Tongue (tissue), 2 donors: ENCODE measurements around the gene HOOK2. TPM values are rescaled to one million over a fixed set of nuclear protein-coding genes. Genes with fewer than 3 reads are reported as not detected.

Source experiments
- DNase-seq: peaks from one replicate; pipeline ENCODE4 v3.0.0-alpha.2; 2015
- total RNA-seq: library from RNA; depleted of rRNA; stranded (reverse); fragments of >200 nt; gene quantifications from one replicate; pipeline ENCODE4 v1.2.3, GENCODE V29; 2014

The HOOK2 gene
- total RNA-seq, 1 donor from 2014 or later: 68.5 TPM

DNA sequence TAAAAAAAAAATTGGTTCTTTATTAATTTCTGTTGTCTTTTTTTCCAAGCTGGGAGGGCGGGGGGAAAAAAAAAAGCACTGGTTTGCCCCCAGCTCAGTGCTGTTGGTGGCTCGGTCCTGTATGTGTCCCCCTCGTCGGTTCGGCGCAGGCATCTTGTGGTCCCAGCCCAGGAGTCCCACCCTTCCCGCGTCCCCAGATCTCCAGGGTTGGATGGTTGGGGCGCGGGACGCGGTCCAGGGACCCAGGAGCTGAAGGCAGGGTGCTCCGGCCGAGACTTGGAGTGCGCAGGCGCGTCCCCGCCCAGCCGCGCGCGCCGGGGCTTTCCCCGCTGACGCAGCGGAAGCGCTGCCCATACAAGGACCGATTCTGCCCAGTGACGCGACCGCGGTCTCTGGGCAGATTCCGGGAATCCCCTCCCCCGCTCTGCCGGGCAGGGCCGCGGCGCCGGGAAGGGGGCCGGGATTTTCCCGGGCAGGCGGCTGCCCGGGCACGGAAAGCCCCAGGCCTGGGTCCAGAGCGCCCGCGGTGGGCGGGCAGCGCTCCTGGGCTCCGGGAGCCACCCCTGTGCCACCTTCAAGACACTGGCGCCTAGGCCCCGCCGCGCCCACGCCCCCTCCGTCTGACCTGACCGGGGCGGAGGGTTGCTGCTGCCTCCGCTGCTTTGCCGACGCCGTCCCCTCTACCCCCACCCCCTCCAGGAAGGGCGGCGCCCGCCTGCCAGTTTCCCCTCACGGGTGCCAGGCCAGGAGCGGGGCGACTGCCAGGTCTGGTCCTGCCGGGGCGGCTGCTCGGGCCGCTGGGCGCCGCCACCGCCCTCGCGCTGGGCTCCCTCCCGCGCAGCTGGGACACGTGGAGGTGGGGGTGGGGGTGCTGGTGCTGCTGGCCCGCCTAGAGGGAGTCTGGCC, 18.2 kb upstream of the HOOK2 start:
- DNase-seq: peak; percentile 97

DNA sequence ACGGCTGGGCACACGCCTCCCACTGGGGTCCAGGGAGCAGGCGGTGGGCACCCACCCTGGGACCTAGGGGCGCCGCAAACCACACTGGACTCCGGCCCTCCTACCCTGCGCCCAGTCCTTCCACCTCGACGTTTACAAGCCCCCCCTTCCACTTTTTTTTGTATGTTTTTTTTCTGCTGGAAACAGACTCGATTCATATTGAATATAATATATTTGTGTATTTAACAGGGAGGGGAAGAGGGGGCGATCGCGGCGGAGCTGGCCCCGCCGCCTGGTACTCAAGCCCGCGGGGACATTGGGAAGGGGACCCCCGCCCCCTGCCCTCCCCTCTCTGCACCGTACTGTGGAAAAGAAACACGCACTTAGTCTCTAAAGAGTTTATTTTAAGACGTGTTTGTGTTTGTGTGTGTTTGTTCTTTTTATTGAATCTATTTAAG, 17.5 kb upstream of the HOOK2 start:
- DNase-seq: no peak

DNA sequence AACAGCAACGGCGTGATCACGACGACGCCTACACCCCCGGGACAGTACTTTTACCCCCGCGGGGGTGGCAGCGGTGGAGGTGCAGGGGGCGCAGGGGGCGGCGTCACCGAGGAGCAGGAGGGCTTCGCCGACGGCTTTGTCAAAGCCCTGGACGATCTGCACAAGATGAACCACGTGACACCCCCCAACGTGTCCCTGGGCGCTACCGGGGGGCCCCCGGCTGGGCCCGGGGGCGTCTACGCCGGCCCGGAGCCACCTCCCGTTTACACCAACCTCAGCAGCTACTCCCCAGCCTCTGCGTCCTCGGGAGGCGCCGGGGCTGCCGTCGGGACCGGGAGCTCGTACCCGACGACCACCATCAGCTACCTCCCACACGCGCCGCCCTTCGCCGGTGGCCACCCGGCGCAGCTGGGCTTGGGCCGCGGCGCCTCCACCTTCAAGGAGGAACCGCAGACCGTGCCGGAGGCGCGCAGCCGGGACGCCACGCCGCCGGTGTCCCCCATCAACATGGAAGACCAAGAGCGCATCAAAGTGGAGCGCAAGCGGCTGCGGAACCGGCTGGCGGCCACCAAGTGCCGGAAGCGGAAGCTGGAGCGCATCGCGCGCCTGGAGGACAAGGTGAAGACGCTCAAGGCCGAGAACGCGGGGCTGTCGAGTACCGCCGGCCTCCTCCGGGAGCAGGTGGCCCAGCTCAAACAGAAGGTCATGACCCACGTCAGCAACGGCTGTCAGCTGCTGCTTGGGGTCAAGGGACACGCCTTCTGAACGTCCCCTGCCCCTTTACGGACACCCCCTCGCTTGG, 16.9 kb upstream of the HOOK2 start:
- peak; percentile 73 for DNase-seq

DNA sequence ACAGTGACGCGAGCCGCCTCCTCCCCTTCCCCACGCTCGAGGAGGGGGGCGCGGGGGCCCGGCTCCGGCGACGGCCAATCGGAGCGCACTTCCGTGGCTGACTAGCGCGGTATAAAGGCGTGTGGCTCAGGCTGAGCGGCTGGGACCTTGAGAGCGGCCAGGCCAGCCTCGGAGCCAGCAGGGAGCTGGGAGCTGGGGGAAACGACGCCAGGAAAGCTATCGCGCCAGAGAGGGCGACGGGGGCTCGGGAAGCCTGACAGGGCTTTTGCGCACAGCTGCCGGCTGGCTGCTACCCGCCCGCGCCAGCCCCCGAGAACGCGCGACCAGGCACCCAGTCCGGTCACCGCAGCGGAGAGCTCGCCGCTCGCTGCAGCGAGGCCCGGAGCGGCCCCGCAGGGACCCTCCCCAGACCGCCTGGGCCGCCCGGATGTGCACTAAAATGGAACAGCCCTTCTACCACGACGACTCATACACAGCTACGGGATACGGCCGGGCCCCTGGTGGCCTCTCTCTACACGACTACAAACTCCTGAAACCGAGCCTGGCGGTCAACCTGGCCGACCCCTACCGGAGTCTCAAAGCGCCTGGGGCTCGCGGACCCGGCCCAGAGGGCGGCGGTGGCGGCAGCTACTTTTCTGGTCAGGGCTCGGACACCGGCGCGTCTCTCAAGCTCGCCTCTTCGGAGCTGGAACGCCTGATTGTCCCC, 16.1 kb upstream of the HOOK2 start, which contains the start of gene JUNB:
TSS of gene JUNB (plus strand) at position 142 of the 706 bp plus-strand sequence. CDS start at position 428, 286 bp downstream.
- peak; percentile 98 for DNase-seq

DNA sequence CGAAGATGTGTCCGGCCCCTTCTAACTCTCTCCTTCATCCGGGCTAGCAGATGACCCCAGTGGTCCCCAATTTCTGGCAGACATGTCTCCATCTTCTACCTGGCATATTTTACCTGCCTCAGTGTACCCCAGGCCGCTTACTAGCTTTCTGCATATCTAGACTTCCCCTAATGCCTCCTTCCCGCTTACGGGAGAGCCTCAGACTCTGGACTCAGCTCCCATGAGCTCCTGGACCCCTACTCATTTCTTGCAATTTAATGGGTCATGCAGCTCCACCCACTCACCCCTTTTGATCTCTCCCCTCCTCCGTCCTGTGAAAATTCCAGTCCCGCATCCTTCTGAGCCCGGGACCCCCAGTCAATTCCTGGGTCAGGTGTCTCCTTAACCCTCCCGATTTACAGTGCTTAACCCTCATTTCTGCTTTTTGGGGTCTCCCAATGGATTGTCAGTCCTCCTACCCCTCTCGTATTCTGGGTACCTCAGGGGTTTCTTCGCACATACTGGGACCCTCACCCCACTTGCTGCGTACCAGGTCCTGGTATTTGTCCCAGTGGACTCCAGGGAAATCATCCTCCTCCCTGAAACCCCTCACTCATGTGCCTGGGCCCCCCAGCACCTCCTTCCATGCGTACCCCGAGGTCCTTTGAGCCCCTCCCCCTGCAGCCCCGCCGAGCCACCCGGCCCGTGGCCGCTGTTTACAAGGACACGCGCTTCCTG, 15.4 kb upstream of the HOOK2 start:
- DNase-seq: no peak

DNA sequence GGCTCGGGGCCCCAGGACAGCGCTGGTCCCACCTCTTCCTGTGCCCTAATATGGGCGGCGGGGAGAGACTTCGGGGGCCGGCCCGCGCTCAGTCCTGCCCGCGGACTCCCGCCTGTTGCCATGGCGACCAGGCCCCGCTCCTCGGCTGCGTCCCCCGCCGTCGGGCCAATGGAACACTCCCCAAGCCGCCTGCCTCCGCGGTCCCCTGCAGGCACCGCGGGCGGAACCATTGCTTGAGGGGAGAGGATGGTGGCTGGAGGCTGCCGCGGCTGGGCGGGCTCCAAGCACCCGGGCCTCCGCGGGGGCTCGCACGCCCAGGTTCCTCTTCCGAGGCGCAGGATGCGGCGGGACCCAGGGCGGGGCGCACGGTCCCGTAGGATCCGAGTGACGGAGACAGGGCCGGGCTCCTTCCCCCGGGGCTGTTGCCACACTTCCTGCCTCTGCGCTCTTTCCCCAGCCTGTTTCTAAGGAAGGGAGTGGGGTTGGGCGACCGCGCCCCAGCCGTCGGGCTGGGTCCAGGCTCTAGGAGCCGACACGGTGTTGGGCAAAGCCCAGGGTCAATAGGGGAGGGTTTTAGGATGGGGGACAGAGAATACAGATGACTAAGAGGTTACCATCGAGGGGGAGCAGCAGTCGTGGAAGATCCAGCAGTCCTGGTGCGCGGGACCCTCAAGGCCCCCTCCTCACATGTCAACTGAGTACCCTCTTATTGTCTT, 14.7 kb upstream of the HOOK2 start:
- DNase-seq: peak; percentile 98

DNA sequence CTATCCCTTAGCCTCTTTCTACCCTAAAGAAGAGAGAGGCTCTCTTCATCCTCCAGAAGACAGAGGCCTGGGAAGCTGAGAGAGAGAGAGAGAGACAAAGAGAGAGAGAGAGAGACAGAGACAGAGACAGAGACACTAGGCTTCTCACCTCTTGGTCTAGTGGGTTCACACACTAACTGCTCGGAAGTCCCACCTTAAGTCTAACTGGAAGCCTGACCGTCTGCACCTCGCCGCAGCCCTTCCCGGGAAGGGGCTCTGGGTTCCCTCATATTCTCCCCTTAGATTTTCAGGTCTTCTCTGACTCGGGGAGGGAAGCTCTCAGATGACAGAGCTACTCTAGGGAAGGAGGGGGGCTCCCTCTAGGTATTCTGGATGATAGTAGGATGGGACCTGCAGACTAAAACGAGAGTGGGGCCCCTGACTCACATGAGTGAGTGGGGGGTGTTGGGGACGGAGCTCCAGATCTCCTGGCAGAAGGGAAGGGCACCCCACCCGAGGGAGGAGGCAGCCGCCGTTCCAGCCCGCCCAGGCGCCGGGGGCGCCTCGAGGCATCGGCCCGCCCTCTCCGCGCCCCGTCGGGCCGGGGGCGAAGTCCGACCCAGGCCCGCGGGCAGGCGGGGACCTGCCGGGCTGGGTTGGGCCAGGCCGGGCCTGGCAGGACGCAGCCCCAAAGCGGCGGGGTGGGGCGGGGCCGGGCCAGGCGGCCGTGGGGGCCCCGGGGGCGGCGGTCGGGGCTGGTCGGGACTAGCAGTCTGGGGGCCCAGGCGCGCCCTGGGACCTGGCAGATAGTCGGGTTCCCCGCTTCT, 13.9 kb upstream of the HOOK2 start:
- peak; percentile 61 for DNase-seq

DNA sequence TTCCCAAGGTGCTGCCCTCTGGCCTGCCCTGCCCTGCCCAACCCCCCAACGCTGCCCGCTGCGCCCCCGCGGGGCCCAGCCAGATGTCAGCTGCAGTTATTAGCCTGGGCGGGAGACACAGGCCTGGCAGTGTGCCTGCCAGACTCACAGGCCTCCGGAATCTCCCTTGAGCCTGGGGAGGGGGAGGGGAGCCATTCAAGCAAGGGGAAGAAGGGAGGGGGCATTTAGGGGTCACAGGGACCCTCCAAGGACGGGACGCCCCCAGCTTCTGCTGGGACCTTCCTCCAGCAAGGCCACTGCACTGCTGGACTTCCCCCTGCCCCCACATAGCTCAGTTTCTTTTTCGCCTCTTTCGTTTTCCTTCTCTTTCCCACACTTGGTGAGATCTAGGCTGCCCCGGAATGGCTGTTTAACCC, 13.3 kb upstream of the HOOK2 start:
- DNase-seq: peak; percentile 95

DNA sequence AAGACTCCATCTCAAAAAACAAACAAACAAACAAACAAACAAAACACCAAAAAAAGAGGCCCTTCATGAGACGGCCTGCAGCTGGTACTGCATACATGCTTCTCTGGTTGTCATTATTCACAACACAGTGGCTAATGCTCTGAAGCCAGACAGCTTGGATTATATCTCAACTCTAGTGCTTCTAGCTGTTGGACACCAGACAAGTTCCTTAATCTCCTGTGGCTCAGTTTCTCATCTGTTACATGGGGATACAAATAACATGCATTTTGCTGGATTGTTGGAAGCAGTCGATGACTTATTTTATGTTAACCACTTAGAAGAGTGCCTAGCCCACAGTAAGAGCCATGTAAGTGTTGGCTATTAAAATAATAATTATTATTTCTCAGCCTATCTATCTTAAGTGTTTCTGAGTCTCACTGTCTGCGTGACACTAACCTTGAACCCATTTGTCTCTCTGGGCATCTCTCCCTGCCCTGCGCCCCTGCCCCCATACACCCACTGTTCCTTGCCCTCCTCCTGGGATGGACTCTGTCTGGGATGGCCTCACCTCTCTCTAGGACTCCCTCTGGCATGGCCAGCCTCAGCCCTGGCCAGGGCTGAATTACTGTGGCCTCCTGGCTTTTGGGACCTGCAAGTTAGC, 12.8 kb upstream of the HOOK2 start:
- peak; percentile 81 for DNase-seq

DNA sequence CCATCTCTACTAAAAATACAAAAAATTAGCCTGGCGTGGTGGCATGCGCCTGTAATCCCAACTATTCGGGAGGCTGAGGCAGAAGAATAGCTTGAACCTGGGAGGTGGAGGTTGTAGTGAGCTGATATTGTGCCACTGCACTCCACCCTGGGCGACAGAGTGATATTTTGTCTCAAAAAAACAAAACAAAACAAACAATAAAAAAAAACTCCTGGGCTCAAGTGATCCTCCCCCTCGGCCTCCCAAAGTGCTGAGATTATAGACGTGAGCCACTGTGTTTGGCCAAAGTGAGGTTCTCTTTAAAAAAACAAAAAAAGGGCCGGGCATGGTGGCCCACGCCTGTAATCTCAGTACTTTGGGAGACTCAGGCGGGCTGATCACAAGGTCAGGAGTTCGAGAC, 12.1 kb upstream of the HOOK2 start:
- no peak for DNase-seq

DNA sequence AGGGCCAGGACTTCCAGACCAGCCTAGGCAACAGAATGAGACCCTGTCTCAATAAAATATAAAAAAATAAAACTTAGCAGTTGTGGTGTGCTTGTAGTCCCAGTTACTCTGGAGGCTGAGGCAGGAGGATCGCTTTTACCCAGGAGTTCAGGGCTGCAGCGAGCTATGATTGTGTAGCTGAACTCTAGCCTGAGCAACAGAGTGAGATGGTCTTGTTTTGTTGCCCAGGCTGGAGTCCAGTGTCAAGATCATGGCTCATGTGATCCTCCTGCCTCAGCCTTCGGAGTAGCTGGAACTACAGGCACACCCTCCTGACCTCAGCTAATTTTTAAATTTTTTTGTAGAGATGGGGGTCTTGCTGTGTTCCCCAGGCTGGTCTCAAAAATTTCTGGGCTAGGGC, 11.6 kb upstream of the HOOK2 start:
- DNase-seq: no peak

DNA sequence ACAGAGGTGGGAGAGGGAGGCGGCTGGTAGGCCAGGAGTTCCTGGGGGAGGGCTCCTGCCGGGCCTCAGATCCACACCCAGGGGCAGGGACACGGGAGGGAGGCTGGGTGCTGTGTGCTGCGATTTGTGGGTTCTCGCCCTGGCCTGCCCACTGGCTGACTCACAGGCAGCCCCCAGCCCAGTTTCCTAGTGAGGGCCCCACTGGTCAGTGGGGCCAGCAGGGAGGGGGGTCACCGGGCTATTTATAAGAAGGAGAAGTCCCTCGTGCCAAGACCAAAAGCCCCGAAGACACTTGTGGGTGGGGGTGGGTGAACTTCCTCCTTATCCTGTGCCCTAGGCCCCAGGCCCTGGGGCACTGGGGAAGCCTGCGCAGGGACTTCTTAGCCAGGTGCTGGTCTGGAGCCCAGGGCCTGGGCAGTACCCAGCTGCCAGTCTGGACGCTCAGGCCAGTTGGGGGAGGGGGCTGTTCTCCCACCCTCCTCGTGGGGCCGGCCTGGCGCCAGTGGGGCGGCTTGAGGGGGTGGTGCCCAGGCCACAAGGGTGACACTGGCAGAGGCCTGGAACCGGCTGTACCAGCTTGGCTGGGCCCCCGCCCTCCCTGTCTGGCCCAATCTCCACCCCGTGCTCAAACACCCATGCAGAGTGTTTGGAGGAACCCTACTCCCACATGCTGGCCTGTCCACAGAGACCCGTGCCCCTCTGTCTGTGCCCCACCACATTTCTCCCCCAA, 11.0 kb upstream of the HOOK2 start:
- no peak for DNase-seq

DNA sequence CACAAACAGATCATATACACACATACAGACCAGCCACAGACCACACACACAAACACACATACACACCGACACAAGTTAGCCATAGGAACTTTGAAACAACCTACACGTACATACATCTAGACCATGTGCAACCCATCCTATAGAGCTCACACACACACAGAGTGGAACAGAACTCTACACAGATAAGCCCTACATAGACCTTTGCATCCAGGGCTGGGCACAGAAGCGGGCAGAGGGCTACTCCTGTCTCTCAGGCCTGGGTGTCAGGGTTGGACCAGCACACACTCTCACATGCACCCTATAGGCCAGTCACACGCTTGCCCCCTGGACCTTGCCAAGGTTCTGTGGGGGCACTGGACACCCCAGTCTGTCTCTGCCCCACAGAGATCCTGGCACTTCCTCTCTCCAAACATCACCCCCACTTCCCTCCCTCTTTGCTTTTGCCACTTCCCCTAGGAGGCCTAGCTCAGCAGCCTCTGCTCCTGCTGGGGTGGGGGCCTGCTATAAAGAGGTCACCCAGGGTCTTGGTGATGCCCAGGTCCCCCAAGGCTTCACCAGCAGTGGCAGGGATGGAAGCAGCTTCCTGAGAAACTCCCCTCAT, 10.2 kb upstream of the HOOK2 start:
- no peak for DNase-seq

DNA sequence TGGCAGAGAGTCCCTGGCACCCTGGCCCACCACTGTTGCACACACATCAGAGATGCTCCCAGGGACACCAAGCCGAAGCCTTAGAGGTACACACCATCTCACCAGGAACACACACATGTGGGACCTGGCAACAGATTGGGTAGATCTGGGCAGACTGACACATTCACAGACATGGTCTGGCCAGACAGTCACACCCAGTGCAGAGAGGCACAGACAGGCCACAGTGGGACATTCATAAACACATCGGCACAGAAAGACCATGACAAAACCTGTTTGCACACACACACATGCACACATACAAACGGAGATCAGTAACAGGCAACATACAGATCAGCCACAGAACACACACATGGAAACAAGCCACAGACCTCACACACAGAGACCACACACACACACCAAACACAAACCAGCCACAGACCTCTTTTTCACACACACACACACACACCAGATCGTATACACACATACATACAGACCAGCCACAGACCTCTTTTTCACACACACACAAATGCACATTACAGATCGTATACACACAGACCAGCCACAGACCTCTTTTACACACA, 9.6 kb upstream of the HOOK2 start:
- peak; percentile 53 for DNase-seq

DNA sequence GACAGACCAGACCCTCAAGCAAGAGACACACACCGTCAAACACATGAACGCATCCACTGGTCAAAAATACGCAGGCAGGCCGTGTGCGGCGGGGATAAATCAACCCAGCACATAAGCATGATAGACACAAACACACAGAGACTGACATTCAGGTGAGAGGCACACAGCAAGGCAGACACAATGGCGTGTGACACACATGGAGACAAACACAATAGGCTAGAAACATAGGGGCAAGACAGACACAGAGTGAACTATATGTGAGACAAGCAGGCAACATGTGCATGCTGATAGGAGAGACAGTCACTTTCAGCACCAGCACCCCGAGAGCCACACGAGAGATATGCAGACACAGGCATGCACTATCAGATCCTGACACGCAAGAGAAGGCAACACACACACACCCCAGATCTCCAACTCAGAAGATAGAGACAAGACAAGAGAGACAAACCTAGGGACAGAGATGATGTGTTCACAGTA, 9.1 kb upstream of the HOOK2 start:
- DNase-seq: no peak

DNA sequence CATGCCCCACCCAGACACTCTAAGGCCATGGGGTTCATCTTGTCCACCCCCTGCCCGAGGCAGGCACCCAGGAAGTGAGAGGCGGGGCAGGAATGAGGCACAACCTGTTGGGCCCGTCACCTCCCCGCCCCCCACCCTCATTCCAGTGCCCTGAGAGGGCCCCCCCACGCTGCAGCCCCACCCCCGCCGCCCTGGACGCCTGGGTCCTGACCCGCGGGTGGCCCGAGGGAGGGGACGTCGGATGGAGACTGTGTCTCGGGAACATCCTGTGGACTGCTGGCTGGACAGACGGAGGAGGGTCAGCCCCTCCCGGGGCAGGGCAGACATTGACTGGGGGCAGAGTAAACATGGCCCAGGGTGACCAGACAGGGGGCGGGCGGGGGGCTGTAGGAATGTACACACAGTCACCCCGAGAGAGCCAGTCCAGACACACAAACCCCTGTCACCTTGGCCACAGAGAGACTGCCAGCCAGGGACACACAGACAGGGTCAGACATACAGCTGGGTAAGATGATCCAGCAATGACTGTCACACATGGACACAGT, 8.6 kb upstream of the HOOK2 start:
- DNase-seq: no peak

DNA sequence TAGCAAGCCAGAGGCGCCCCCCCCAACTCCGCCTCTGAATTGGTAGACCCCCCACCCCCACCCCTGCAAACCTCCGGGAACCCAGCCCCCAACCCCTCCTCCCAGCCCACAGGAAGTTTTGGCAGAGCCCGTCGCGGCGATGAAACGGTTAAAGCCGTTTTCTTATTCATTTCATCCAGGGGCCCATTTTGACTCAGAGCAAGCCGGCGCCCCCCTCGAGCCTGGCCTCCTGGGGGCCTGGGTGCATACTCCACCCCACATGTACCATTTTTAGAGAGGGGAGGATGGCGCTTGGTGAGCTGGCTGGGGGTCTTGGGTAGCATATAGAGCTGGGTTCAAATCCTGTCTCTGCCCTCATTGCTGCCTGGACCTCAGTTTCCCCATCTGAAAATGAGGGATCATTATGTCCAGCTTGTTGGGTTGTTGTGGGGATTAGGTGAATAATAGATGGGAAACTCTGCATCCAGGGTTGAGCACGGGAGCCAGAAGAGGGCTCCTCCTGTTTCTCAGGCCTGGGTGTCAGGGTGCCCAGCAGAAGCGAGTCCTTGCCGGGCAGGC, 8.0 kb upstream of the HOOK2 start:
- DNase-seq: no peak
